ENCODE data around the gene CCDC102A.
"Not testable (repeated sequence)": the region's sequence is repeated elsewhere in the genome, so short reads cannot be mapped to it uniquely, and the experiment has no call there.

CCDC102A gene

DNA sequence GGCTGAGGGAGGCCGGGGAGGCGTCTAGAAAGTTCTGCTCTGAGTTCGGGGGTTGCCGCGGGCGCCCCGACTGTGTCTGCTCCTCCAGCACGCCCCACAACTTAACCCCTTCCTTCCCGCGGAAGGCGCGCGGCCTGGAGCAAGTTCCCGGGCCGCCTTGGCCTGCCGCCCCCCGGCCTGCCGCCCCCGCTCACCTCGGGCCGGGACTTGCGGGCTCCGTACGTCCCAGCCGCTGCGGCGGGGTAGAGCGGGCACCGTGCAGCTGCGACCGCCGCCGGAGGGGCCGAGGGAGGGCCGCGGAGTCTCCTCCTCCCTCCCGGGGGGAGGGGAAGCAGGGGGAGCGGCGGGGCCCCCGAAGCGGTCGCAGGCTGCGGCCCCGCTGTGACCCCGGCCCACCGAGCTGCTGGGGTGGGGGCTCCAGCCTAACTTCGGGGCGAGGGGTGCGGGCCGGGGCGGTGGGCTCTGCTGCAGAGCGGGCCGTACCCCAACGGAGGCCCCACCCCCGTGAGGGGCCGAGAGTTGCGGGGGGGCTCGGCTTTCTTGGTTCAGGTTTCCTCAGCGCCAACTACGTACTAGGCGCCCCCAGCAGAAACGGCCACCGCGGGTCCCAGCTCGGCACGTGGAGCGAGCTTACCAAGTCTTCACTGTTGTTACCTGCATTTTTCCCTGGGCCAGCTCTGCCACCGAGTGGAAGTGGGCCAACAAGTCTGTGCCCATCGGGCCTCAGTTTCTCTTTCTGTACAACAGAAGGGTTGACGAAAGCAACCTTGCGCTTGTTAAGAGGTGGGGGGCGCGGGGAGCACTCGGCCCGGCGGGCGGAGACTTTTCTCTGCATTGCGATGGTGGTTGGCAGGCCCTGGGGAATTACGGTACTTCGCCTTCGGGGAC lies at the start of gene CCDC102A:
CCDC102A (minus strand) TSS at position 266 of the 888 bp plus-strand sequence. CDS start 7,394 bp downstream, outside the sequence.
- DNase-seq, result peak; percentile 22

DNA sequence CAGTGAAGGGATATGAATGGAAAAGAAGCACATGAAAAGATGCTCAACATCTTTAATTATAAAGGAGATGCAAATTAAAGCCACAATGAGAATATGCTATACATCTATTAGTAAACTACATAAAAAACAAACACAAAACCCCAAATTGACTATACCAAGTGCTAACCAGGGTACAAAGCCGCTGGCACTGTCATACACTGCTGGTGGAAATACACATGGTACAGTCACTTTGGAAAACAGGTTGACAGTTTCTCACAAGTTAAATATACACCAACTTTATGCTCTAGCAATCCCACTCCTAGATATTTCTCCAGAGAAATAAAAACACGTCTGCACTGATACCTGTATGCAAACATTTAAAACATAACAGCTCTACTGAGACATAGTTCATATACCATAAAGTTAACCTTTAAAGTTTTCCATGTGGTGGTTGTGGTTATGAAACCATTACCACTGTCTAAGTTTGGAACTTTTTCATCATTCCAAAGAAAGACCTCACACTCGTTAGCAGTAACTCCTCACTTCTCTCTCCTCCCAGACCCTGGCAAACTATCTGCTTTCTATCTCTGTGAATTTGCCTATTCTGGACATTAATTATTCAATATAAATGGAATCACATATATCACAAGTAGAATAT lies 48.8 kb upstream of the CCDC102A start:
- DNase-seq, result no peak

DNA sequence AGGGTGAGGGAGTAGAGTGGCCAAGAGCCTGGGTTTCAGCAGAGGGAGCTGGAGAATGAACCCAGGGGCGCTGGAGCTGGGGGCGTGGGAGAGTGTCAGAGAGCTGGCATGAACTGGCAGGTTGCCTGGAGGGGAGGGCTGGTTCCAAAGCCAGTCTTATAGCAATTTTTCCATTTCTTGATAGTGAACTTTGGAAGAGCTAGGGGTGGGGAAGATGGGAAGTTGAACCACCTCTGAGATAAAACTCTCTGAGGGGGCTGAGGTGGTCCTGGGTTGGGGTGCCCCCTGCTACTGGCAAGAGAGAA lies 42.9 kb upstream of the CCDC102A start:
- DNase-seq, result no peak

DNA sequence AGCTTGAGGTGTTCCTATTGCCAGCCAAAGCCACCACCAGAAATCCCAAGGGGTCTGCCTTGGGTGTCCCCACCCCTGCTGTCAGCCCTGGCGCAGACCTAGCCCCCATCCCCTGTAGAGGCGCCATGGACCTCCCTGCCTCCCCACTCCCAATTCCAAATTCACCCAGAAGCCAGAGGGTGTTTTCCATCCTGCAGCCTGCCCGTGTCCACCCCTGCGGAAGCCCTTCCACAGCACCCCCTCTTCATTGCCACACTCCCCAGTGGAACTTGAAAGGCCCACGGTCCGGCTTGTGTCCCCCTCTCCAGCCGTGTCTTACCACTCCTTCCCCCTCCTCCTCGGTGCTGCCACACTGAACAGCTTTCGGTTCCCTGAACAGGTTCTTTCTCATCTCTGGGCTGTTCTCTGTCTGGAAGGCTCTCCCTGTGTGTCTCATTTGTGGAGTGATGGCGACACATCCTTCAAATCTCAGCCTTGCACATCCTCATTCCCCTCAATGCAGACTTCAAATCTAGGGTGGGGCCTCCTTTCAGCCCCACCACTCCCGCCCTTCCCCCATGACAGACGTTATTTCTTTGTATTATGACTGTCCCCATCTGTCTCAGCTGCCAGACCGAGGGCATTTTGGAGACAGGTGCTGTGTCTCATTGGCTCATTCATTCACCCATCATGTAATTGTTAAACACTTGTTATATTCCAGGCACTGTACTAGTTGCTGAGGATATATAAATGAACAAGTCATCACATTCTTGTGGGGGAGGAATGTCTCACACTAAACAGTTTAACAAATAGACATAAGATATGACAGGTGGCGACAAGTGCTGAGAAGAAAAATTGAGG lies 42.4 kb upstream of the CCDC102A start:
- DNase-seq, result peak; percentile 57

DNA sequence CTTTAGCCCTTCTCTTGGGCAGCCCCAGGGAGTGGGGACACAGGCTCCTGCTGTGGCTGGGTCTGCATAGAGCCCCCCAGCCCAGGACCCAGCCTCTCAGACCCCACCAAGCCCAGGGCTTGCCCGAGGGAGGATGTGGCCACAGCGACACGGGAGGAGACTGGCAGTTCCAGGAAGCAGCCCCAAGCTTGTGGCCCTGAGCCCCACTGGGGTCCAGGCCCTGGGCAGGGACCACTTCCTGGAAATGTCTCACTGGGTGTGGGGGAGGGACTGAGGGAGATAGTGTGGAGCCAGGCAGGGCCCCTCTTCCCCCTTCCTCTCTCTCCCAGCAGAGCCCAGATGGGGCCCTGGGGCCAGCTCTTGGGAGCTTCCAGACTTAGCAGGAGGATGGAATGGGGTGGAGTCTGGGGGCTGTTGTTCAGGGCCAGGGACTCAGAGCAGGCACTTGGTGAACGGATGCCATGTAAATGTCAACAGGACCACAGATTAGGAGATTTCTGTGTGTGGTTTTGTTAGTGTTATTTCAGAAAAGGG lies 41.4 kb upstream of the CCDC102A start:
- DNase-seq, result no peak

DNA sequence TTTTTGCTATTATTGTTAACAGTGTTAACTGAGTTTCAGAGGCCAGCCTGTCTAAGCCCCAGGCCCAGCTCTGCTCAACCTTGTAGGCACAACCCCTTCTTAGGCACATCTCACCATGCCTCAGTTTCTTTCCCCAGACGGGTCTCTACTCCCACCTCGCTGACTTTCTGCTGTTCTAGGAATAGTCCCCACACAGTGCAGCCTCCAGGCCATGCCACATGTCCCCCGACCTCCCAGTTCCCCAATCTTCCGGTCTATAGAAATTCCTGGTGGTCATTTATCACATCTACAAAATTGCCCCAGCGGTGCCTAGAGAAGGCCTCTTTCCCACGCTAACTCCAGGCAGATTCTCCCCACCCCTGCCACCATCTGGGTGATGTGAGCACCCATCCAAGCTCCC lies 40.8 kb upstream of the CCDC102A start:
- no peak for DNase-seq

DNA sequence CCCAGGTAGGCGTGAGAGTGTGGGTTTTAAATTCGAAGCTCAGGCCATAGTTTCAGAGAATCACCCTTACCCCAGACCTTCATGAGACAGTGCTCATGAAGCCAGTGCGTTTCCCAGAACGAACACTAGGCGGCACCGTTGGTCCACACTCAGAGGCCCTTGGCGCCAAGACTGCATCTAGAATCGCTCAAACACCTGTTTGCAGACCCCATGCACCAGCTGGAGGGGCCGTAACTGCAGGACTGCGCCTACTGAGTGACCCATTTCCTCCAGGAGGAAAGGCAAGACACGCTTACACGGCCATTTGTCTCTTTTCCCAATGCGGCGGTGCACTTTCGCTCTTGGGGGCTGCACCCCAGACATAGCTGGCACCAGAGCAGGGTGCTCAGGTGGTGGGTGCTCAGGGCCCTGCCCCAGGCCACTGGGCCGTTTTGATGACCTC lies 40.1 kb upstream of the CCDC102A start:
- peak; percentile 62 for DNase-seq

DNA sequence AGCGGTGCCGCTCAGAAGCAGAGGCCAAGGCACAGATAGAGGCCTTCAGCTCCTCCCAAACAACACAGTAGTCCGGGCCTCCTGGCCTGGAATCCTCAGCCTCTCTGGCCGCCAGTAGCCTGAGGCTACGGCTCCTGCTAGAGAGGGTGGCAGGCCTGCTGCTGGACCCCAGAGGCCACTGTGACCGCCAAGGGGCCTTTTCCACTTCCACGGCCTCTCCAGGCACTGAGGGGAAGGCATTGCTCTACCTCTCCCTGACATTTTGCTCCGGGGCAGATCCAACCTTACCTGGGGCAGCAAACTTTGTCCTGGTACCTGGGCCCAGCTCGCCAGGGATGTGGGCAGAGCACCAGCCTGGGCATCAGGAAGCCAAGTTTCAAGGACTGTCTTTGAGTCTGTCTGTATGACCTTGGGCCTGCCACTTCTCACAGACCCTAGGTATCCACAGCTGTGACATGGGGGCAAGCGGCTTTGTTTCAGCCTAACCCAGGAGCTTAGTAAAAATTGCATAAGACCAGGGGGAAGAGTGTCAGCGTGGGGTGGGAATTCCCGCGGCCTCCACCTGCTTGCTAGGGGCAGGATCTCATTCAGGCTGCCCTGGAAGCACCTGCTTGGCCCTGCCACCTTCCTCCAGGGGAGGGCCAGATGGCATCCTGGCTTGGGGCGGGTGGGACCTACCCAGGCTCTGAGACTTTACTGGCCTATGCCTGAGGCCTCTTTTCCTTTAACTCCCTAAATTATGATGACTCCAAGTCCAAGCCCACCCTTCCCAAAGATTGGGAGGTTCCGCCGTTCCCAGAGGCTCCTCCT lies 39.3 kb upstream of the CCDC102A start:
- no peak for DNase-seq

DNA sequence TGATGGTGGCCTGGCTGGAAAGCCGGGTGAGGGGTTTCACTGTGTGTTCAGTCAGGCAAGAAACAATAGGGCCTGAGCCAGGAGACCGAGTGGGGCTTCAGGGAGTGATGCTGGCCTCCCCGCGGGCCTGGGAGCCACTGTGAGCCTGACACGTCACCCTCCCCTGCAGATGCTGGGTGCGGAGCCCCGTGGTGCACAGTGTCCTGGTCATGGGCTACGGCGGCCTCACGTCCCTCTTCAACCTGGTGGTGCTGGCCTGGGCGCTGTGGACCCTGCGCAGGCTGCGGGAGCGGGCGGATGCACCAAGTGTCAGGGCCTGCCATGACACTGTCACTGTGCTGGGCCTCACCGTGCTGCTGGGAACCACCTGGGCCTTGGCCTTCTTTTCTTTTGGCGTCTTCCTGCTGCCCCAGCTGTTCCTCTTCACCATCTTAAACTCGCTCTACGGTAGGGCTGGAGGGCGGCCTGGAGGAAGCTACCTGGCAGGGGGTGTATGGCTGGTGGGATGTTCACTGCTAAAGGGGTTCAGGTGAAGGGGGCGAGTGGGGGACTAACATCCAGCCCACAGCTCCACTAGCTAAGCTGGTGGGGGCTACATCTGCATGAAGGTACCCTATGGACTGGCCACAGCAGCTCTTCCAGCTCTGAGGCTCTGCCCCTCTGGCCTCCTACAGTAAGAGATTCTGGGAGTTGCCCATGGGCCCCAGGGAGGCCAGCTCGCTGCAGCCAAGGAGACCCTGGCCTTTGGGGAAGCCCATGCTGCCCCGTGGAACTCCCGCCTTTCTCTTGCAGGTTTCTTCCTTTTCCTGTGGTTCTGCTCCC lies 38.5 kb upstream of the CCDC102A start:
- DNase-seq, result no peak

DNA sequence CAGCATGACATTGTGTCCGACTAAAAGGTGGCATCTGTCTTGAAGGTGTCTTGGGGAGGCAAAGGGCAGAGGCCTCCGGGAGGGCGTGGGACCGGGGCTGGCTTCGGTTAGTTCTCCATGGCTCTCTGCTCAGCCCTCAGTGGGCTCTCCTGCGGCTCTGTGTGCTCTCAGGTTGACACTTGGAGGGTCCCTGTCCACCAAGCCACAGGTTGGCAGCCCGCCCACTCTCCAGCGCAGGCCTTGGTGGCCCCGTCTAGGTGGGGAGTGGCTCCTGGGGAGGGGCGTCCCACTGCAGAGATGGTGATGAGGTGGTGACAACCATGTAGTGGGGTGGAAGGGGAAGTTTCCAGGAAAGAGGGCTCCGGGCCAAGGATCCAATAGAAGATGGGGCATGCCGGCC lies 37.7 kb upstream of the CCDC102A start:
- no peak for DNase-seq

DNA sequence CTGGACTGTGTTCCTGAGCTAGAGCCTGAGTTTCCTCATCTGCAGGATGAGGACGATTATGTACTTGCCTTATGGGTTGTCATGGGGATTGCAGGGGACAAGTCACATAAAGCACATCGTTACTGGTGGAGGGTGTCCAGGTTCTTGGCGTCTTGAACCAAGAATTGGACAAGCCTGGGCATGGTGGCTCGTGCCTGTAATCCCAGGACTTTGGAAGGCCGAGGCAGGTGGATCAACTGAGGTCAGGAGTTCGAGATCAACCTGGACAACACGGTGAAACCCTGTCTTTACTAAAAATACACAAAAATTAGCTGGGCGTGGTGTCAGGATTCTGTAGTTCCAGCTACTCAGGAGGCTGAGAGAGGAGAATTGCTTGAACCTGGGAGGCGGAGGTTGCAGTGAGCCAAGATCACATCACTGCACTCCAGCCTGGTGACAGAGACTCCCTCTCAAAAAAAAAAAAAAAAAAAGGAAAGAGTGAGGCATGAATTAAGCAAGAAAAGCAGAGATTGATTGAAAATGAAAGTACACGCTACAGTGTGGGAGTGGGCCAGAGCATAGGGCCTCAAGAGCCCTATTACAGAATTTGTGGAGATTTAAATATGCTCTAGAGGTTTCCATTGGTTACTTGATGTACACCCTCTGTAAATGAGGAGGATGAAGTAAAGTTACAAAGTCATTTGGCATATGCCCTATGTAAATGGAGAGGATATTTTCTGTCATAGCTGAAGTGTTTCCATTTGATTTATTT lies 36.8 kb upstream of the CCDC102A start:
- no peak for DNase-seq

DNA sequence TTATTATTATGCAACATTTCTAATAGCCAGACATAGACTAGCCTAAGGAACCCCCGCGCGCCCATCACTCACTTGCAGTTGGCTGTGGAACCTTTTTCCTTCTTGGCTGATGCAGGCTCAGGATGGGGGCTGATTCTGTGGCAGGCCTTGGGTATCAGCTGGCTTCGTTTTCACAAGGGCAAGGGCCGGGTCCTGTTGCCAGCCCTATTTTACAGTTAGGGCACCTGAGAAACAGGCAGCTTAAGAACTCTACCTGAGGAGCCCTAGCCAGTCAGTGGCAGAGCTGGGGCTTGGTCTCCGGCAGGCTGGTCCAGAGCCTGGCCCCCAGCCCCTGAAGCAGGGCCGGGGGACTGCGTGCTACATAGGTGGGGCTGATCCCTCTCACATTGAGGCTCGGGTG lies 34.7 kb upstream of the CCDC102A start:
- DNase-seq, result no peak

DNA sequence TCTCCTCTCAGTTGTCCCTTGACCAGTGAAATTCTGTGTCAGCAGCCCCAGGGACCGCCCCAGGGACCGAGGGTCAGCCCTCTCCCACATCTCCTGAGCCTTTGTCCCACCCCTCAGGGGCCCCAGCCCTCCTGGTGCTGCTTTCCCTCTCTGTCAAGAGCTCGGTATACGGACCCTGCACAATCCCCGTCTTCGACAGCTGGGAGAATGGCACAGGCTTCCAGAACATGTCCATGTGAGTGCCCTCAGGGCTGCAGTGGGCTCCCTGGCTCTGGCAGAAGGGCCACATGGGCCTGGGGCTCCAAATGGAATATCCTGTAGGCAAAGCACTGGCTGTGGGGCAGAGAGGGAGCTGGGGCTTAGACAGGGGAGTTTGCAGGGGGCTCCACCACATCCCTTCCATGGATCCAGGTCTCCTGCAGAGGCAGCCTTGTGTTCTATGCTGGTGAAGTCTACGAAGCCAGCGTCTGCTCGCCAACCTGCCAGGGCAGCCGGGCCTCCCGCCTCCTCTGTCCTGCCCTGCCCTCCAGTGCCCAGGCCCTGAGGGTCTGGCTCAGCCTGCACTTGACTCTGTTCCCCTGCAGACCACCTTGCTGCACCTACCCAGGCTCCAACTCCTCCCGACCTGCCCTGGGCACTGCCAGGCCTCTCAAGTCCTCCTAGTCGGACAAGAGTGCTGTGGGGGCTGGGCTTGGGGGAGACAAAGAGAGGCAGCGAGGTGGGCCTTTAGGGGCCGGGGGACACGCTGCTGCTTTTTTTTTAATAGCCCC lies 34.1 kb upstream of the CCDC102A start:
- no peak for DNase-seq

DNA sequence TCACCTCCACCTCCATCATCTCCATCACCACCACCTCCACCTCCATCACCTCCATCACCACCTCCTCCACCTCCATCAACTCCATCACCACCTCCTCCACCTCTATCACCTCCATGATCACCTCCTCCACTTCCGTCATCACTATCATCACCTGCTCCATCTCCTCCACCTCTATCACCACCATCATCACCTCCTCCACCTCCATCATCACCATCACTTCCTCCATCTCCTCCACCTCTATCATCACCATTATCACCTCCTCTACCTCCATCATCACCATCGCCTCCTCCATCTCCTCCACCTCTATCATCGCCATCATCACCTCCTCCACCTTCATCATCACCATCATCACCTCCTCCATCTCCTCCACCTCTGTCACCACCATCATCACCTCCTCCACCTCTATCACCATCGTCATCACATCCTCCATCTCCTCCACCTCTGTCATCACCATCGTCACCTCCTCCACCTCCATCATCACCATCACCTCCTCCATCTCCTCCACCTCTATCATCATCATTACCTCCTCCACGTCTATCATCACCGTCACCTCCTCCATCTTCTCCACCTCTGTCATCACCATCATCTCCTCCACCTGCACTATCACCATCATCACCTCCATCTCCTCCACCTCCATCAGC lies 33.1 kb upstream of the CCDC102A start:
- no peak for DNase-seq

DNA sequence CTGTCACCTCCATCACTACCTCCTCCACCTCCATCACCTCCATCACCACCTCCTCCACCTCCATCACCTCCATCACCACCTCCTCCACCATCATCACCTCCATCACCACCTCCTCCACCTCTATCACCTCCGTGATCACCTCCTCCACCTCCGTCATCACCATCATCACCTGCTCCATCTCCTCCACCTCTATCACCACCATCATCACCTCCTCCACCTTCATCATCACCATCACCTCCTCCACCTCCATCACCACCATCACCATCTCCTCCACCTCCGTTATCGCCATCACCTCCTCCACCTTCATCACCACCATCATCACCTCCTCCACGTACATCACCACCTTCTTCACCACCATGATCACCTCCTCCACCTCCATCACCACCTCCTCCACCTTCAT lies 32.4 kb upstream of the CCDC102A start:
- not testable (repeated sequence) for DNase-seq

DNA sequence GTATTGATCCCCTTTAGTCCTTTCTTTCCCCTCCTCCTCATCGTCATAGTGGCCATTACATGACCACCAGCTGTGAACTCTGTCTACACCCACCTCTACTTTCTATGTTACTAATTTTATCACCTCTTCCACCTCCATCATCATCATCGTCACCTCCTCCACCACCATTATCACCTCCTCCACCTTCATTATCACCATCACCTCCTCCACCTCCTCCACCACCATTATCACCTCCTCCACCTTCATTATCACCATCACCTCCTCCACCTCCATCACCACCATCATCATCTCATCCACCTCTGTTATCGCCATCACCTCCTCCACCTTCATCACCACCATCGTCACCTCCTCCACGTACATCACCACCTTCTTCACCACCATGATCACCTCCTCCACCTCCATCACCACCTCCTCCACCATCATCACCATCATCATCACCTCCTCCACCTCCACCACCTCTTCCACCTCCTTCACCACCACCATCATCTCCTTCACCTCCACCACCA lies 31.9 kb upstream of the CCDC102A start:
- no peak for DNase-seq

DNA sequence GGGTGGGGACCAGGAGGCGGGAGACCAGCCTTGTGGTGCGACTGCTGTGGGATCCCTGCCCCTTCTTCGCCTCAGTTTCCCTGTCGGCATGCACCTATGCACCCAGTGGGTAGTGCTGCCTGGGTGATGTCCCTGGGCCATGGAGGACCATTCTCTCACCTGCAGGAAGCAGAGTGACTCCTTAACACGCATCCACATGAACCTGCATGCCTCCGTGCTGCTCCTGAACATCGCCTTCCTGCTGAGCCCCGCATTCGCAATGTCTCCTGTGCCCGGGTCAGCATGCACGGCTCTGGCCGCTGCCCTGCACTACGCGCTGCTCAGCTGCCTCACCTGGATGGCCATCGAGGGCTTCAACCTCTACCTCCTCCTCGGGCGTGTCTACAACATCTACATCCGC lies 31.3 kb upstream of the CCDC102A start:
- no peak for DNase-seq

DNA sequence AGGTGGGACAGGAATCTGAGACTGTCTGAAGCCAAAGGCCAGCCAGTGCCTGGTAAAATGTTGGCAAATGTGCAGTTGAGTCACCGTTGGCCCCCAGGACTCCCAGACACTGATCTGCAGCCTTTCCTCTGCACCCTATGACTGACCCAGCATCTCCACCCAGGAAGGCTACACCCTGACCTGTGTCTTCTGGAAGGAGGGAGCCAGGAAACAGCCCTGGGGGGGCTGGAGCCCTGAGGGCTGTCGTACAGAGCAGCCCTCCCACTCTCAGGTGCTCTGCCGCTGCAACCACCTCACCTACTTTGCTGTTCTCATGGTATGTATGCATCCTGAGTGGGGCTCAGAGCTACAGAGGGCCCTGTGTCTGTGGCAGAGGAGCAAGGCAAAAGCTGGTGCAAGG lies 30.1 kb upstream of the CCDC102A start:
- no peak for DNase-seq

DNA sequence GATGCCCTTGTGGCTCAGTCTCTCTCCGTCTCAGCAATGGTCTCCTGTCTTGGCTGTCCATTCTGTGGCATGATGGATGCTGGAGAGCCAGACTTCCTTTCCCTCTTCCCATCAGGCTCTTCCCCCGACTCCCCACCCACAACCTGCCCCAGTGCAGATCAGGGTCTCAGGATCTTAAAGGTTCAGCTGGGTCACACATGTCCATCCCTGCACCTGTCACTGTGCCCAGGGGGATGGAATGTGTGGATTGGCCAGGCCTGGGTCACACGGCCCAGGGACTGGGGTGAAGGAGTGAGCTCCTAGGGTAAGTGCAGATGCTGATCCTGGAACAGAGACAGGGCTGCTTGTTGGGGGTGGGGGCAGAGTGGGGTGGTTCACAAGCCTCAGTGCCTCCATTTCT lies 29.1 kb upstream of the CCDC102A start:
- DNase-seq, result no peak

Data from NCI-H2171 treated with DMSO at 0.1 percent for 48 hours (cell line).